AG20443 (cell line): ENCODE measurements around the gene ADAD1.
"Not testable (repeated sequence)": the region's sequence is repeated elsewhere in the genome, so short reads cannot be mapped to it uniquely, and the experiment has no call there.

Experiments used
- DNase-seq: peaks from one replicate; pipeline ENCODE4 v3.0.0; 2012; ENCODE audit warnings: low spot score, mixed read lengths

ADAD1 gene

DNA sequence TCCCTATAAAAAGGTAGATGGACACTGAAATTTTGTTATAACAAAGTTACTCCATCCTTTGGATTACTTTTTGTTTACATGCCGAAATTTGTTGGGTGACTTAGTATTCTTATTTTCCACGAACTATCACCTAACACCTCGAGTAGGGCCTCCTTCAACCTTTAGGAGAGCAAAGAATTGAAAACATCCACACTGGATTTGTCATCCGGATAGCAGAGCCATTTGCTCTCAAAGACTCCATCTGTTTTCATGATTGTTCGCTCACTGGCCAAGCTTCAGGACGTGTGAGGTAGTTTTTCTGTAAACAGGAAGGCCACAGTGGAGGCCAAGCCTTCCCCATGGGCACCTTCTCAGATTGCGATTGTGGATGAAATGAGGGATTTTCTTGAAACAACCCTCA lies at the start of gene ADAD1:
TSS of gene ADAD1 (plus strand) at position 301 of the 400 bp plus-strand sequence. CDS start 1,059 bp downstream, outside the sequence.
- no peak for DNase-seq

DNA sequence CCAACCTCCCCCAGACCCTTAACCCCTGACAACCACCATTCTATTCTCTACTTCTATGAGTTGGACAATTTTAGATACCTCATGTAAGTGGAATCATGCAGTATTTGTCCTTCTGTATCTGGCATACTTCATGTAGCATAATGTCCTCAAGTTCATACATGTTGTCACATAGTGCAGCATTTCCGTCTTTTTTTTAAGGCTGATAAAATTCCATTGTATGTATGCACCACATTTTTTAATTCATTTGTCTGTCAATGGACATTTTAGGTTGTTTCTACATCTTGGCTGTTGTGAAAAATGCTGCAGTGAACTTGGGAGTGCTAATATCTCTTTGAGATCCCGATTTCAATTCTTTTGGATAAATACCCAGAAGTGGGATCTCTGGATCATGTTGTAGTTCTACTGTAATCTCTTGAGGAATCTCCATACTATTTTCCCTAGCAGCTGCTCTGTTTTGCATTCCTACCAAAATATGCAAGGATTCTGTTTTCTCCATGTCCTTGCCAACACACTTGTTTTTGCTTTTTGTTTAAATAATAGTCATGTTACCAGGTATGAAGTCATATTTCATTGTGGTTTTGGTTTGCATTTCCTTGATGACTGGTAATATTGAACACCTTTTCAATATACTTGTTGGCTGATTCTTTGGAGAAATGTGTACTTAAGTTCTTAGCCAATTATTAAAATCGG lies 48.8 kb upstream of the ADAD1 start:
- peak; percentile 25 for DNase-seq

DNA sequence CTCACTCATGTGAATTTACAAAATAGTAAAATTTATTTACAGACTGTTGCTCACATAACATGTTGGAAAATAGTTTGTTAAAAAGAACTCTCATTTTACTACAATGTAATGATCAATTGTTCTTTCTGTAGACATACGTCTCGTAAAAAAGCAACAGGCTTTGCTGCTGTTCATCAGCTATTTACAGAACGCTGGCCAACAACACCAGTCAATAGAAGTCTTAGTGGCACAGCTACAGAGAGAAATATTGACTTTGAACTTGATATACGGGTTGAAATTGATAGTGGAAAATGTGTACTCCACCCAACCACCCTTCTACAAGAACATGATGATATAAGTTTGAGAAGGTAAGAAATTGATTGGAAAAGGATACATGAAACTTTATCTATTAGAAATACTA lies 47.6 kb upstream of the ADAD1 start:
- DNase-seq: no peak

DNA sequence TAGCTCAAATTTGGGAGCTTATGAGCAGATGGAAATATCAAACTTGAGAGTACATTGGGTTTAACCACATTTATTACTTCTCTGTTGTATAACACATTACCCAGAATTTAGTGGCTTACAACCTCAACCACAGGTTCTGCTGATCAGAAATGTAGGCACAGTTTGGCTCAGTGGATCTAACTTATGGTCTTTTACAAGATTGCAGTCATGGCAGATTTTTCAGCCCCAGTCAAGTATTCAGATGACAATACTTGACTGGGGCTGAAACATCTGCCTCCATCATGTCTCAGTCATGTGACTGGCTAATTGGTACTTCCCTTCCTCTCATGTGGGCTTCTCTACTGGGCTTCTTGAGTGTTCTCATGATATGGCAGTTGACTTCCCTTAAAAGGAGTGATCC lies 44.0 kb upstream of the ADAD1 start:
- no peak for DNase-seq

DNA sequence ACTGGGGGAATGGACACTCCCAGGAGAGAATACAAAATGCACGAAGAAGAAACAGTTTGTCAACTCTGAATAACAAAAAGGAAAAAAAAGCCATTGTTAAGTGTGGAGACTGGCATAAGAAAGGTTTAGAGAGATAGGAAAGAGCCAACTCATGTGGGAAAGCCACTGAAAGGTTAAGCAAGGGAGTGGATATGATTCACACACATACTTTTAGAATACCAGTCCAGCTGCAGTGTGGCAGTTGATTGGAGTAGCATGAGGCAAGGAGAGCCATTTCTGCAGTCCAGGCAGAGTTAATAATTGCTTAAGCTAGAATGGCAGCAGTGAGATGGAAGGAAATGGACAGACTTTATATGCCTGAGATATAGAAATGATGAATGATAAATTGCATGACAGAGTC lies 36.9 kb upstream of the ADAD1 start:
- DNase-seq: peak; percentile 72

DNA sequence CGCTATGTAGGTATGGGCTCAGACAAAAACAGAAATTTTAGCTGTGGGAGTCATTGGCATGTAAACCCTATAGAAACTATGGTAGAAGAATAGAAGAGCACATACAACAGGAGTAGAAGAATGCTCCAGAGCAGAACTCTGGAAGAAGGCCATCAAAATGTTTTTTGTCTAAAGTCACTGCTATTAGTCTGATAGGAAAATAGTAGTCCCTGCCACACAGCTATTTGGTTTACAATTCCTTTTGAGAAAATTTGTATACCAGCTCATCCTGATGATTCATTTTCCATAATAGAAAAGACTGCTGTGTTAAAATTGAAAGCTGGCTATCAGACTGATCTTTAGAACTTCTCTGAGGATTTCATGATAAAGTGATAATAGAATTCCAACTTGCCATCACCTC lies 32.8 kb upstream of the ADAD1 start:
- DNase-seq: peak; percentile 8

DNA sequence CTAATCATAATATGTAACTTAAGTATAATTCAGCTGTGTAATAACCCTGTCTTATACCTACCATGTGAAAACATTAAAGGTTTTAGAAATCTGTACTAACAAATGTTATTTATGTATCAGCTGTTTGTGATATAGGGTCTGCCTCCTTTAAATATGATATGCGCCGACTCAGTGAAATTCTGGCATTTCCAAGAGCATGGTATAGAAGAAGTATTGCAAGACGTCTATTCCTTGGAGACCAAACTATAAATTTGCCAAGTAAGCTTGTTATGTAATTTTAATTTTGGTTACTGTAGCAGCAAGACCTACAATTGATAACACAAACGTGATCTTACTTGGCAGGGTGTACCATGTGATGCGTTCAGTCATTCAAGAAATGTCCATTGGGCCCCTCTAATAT lies 32.3 kb upstream of the ADAD1 start:
- no peak for DNase-seq

DNA sequence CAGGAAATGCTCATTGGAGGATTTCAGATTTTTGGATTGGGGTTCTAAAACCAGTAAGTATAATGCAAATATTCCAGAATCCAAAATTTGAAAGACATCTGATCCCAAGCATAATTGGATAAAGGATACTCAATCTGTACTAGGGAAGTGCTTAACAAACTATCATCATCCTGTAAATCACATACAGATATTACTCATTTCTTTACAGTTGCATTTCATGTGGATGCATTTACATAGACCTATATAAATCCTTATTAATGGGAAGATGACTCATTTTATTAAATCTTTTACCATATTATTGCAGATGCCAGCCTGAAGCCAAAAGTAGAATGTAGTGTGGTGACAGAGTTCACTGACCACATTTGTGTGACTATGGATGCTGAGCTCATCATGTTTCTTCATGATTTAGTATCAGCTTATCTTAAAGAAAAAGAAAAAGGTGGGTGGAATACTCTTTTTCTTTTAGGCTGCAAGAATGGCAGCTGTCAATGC lies 22.4 kb upstream of the ADAD1 start:
- DNase-seq: no peak

DNA sequence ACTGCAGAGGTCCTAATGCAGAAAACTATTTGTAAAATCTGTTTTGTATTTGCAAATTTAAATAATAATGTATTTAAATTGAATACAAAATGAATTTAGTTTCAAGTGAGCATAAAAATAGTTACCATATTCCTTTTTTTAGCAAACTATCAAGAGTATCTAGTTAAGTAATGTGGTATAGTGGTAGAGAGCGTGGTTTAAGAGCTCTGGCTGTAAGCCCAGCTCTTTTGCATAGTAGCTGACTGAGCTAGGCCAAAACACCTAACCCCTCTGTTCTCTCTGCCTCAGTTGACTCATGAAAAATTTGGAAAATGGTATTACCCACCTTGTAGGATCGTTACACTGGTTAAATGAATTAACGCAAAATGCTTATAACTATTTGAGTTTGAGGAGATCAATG lies 18.1 kb upstream of the ADAD1 start:
- DNase-seq: no peak

DNA sequence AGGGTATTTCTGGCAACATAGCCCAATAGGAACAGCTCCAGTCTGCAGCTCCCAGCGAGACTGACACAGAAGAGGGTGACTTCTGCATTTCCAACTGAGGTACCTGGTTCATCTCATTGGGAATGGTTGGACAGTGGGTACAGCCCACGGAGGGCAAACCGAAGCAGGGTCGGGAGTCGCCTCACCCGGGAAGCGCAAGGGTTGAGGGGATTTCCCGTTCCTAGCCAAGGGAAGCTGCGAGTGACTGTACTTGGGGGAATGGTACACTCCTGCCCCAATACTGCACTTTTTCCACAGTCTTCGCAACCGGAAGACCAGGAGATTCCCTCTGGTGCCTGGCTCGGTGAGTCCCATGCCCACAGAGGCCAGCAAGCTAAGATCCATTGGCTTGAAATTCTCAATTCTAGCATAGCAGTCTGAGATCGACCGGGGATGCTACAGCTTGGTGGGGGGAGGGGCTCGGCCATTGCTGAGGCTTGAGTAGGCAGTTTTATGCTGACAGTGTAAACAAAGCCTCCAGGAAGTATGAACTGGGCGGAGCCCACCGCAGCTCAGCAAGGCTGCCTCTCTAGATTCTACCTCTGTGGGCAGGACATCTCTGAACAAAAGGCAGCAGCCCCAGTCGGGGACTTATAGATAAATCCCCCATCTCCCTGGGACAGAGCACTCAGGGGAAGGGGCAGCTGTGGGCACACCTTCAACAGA lies 14.0 kb upstream of the ADAD1 start:
- DNase-seq: no peak

DNA sequence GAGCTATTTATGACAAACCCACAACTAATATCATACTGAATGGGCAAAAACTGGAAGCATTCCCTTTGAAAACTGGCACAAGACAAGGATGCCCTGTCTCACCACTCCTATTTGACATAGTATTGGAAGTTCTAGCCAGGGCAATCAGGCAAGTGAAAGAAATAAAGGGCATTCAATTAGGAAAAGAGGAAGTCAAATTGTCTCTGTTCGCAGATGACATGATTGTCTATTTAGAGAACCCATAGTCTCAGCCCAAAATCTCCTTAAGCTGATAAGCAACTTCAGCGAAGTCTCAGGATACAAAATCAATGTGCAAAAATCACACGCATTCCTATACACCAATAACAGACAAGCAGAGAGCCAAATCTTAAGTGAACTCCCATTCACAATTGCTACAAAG lies 10.0 kb upstream of the ADAD1 start:
- not testable (repeated sequence) for DNase-seq

DNA sequence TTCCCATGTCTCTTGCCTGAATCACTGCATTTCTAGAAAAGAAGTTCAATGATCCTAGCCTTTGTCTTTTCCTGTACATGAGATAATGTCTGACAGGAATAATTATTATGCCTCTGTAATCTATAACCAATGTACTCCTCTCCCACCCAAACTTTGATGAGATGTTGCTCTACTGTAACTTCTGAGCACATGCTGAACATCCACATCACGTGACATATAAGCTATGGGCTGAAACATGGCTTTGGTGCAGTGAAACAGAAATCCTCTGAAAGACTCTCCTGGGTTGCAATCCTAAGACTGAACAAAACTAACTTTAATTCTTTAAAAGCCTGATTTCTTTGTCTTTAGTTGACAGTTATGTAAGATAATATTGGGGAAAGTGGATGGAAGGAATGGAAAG lies 1.5 kb upstream of the ADAD1 start:
- no peak for DNase-seq

DNA sequence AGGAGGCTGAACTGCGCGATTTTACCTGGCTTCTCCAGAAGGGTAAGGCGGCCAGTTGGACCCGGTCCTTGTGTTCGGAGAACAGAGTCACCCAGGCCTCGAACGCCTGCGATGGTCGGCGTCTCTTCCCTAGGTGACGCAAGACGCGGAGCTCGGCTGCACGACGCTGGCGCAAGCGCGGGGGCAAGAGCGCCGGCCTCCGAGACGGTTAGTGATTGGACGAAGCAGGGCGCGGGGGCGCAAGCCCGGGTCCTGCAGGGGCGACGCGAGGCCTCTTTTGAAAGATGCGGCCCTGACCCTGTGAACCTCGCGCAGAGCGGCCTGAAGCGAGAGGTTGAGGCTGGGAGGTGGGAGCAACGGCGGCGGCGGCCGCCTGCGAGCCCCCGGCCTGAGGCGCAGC lies 428 bp downstream of the ADAD1 start:
- DNase-seq: no peak

DNA sequence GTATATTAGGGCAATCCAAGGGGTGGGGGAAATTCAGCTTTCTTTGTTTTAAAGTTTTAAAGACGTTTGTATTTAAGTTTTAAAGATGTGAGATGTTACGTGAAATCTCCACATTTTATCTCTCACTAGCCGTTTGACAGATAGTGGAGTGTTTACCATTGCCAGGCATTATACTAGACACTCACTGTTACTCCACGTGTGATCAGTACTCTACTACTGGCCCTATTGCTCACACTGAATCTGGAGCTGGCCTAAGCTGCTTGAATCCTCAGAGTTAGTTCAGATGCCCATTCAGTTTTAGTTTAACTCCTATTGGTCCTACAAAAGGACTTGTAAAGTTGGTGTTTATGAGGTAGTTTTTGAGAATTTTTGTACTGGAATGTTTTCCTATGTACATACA lies 4.5 kb downstream of the ADAD1 start:
- DNase-seq: no peak

DNA sequence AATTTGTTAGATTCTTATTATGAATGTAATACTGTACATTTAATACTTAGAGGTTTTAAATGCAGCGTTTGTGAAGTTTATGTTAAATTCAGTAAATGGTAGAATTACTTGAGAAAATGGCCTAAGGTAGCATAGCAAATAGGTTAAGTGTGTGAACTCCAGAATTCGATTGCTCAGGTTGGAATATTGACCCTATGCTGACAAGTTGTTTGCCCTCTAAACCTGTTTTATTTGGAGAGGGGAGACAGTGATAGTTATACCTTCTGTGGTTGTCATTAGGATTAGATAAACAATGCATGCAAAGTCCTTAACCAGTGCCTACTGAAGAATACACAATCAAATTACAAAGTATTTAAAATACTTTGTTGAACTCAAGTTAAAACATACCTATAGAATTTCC lies 5.4 kb downstream of the ADAD1 start:
- DNase-seq: no peak

DNA sequence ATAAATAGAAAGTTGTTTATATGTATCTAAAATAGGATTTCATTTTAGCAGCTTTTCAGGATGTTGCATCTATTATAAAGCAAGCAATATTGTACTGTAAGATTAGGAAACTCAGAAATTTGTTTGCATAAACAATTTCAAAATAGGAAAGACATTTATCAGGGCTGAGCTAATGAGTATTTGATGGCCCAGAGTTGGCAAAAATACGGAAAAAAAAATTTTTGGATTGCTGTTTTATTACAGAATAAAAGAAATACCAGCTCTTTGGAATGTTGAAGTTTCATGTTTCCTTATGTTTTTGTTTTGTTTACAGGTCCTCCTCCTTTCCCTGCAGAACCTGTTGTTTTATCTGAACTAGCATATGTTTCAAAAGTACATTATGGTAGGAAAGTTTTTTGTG lies 14.5 kb downstream of the ADAD1 start:
- no peak for DNase-seq

DNA sequence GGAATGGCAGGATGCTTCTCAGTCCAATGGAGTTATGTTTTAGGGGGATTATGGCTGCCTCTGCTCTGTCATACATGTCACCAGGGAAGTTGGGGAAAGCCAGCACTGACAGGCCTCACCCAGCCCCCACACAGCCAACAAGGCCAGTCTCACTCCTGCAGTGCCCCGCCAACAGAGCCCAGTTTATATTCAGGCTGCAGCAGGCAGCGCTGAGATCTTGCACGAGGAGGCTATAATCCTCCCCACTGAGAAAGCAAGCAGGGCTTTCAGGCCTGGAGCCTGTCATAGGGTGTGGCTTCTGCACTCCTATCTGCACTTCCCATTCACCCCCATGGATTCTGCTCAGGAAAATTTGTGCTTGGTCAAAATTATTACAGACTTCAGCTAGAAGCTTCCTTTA lies 25.1 kb downstream of the ADAD1 start:
- DNase-seq: no peak

DNA sequence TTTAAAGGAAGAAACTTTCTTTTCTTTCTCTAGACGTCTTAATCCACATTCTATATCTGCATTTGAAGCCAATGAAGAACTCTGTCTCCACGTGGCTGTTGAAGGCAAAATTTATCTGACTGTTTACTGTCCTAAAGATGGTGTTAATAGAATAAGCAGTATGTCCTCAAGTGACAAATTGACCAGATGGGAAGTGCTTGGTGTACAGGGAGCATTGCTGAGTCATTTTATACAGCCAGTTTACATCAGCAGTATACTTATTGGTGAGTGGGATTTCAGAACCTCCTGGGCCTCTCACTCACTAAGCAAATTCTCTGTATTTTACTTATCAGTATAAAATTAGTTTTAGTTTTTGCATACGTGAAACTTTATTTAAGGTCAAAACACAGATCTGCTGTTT lies 33.7 kb downstream of the ADAD1 start:
- DNase-seq: no peak

DNA sequence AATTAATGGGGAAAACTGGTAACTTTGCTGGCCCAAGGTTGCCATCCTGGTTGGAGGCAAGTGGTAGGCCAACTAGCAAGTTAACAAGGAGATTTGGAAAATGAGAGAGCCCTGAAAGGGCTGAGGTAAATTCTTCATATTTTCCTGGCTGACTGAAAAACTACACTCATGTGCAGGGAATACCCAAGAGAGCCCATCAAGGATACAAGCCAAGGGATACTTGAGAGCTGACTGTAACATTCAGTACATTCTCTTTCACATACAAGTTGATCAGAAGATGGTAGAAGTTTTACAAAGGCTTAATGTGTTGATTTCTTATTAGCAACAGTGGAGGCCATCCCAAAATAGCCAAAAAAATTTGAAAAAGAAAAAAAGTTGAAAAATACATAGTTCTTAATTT lies 44.4 kb downstream of the ADAD1 start:
- no peak for DNase-seq

DNA sequence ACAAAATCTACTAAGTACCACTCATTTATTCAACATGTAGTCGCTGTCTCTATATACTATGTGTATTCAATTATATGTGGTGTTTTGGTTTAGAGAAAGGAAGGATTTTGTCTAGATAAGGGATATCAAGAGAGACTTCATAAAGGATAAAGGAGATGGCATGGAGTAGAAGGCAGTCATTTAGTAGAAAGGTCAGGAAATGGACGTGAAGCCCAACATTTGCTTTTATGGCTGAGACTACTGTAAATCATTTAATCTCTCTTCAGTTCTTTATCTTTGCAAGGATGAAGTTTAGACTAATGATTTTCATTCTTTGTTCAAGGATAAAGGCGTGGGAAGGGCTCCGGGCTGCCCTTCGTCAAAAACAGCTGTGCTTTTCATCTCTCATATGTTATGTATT lies 52.5 kb downstream of the ADAD1 start:
- no peak for DNase-seq

DNA sequence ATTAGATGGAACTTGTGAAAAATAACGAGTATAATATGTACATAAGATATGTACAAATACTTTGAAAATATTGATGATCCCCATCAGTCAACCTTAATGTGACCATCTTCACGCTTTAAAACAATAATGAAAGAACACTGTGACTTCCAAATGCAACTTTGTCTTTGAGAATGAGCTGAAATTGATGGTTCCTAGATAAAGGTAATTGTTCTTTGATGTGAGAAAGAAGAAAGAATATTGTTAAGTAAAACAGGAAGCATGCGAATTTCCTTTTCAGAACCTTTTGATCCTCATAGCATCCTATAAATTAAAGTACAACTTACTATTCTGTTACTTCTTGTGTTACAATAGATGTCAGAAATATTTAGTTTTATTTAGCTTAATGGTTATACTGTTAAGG lies 55.5 kb downstream of the ADAD1 start:
- DNase-seq: no peak

DNA sequence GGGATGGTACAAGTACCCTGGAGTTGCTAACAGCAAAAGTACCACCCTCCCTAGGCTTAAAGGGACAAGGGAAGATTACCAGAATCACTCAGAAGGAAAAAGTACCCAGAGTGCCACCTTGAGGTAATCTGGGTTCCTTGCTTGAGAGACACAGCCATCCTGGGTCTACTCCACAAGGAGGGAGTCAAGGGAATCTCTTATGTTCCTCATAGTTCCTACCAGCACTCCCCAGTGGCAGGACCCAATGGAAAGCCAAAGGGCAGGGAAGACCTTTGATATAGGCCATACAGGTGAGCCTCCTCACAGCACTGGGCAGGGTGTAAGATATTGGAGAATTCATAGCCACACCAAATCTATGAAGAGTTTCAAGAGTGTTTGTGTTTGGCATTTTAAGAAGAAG lies 72.0 kb downstream of the ADAD1 start:
- DNase-seq: peak; percentile 12

DNA sequence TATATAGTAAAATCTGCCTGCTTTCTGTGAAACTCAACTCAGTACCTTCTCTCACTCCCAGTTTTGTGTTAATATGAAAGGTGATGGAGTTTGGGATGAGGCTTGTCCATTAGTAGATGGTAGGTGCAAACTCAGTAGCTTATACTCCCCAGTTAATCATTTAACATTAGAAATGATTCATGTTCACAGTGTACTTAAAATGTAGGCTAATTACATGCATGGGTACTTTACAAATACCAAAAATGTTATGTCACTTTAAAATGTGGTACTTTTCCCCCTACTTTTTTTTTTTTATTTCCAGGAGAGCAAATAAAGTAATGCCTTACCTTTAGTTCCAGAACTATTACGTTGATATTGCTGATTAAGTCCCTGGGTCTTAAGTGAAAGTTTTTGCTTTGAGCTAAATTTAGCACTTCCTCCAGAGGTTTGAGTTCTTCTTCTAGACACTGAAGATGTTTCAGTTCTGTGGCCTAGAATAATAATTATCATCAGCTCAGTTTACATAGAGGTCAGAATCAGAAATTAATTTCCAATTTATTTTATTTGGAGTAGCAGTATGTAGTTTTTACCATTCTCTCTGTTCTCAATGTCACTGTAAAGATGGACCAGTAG lies 74.7 kb downstream of the ADAD1 start:
- DNase-seq: no peak
